GM21737 (cell line): ENCODE results near the gene ALDH4A1.

Experiments used
- ATAC-seq: cut with Tn5 transposase; IDR thresholded peaks from one replicate; pipeline ENCODE4 v1.9.1; 2021; ENCODE audit warnings: mild to moderate bottlenecking, moderate library complexity; ENCODE audit not compliant: unreplicated experiment

The ALDH4A1 gene, protein sequence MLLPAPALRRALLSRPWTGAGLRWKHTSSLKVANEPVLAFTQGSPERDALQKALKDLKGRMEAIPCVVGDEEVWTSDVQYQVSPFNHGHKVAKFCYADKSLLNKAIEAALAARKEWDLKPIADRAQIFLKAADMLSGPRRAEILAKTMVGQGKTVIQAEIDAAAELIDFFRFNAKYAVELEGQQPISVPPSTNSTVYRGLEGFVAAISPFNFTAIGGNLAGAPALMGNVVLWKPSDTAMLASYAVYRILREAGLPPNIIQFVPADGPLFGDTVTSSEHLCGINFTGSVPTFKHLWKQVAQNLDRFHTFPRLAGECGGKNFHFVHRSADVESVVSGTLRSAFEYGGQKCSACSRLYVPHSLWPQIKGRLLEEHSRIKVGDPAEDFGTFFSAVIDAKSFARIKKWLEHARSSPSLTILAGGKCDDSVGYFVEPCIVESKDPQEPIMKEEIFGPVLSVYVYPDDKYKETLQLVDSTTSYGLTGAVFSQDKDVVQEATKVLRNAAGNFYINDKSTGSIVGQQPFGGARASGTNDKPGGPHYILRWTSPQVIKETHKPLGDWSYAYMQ

DNA sequence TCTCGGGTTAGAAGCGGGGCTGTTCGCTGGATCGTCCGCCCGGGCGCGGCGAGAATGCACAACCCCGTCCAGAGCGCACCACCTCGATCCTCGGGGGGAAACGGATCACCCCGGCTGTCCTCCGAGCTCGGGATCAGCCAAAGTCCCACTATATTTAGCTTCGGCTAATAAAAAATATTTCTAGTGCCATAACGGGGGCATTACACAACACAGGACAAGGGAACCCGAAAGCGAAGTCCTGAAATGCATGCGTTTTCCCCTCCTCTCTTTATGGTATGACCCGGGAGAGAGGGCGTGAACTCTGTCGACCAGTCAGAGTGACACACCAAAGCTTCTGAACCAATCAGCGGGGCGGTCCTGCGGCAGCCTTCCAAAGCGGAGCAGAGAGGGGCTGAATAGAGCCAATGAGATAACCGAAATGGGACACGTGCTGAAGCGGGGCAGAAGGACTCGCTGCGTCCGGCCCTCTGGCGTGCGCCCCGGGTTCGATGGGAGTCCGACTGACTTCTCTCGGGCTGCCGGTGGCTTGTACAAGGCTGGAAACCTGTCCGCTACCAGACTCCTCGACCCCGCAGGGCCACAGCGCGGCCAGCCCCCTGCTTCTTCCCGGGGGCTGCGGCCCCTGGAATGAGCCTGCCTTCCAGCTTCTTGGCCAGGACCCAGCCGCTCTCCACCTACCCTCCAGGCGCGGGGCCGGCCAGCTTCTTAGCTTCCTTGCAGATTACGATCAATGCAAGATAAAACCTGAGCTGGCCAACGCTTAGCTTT is at the start of gene ALDH4A1:
Gene ALDH4A1, minus strand, starts transcription at position 33 of the 768 bp plus-strand sequence. Its CDS starts 32 bp downstream, at position 1.
- ATAC-seq: peak; percentile 93

DNA sequence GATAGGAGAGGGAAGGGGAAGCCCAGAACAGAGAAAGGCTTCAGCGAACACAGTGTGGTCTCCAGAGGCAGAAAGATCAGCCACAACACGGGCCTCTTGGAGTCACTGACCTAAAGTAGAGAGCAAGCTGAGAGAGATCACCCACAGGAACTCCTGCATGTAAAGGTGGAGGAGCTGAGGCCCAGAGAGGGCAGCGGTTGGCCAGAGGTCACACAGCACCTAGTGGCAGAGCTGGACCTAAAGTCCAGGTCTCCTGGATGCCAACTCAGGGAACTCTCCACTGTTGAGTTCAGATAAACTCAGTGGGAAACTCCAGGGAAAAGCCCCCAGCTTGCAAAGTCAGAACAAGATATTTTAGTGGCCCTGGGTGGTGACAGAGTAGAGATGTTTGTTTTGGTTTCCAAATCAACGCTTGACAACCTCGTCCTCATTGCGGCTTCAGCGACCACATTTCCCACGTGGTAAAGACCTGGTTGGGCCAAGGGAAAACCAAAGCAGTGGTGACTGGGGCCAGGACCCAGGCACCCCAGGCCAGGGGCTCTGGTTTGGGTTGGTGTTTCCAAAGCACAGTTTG is 49.5 kb upstream of the ALDH4A1 start:
- peak; percentile 31 for ATAC-seq

DNA sequence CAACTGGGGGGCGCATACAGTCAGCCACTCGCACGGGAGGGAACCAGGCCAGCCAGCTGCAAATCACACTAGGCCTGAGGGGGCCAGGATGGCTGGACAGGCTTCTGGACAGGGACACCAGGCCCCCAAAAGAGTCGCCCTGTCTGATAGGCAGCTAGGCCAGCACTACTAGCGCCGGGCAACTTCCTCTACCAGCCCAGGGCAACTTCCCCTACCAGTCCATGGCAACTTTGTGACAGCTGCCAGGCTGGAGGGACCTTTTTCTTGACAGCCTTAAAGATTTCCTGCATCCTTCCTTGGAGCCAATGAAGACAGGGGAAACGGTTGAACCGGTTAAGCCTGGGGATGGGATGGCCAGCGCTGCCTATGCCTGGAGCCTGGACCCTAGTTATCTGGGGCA is 49.1 kb upstream of the ALDH4A1 start:
- ATAC-seq: no peak

DNA sequence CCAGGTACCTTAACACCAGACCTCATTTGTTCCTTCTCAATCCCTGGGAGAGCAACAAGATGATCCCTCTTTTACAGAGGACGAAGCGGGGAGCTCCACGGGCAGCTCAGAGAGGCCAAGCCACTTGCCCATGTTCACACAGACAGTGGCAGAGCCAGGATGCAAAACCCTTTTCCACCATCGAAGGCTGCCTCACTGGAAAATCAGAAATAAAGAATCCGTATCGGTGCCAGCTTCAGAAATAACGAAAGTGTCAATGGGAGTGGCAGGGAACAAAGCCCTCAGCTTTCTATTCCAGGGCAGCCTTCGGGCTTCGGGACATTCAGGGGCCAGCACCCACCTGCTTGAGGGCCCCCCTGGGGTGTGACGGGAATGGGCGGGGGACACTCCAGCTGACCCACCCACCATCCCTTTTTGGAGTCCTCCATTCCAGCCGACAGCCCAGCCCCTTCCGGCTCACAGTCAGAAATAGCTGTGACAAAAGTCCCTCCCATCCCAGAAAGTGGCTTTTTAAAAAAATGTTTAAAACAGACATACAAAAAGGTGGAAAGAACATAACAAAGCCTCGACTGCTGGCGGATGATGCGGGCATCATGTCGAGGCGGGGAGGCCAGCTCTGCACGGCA is 48.2 kb upstream of the ALDH4A1 start:
- no peak for ATAC-seq

DNA sequence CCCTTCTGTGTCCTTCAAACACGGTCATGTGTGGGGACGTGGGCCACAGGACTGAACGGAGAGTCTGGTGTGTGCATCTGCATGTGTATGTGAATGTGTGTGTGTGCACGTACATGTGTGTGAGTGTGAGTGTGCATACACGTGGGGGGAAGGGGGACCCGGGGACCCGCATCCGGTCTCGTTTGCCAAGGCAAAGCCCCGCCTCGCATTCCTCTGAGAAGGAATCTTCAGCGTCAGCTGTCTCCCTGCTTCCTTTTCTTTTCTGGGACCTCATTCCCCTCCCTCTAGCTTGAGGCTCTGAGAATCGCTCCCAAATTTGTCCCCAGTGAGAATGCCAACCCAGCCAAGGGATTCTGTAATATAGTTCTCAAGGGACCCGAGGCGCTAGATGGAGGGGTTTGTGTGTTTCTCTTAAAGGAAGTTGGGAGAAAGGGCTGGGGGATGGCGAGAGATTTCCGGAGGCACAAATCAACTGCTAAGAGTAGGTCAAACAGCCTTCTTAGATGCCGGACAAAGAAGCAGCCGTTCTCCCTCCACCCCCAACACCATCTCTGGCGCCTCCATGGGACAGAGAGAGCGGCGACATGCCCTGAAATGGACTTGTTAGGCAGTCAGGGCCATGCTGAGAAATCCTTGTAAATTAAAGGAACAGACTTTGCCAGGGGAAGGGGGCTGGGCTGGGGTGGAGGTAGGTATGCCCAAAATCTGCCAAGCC is 47.5 kb upstream of the ALDH4A1 start:
- ATAC-seq: no peak

DNA sequence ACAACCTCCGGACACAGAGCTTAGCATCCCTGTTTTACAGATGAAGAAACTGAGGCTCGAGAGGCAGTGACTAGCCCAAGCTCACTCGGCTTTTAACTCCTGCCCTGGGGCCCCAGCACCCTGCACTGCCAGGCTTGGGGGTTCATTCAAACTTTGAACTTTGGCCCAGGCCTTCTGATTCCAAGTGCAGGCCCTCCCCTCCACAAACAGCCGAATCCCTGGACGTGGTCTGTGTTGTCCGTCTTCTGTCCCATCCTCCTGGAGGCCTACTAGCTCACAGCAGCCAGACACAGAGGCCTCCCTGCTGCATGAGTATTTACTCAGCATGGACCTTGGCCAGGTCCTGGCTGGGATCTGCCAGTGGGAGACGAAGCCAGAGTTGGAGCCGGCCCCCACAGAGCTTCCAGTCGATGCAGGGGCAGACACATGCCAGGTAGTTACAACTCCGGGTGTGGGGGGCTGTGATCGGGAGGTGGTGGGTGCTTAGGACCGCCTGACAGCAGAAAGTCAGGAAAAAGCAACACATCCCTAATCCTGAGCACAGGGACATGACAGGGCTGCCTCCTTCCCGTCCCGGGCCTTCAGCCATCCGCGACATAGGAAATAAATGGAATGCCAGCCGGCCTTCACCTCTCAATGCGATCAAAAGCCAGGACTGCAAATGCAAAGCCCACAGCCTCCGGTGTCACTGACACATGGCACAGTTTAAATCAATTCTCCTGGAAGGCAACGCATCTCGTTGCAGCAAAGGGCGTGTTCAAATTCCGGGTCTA is 46.7 kb upstream of the ALDH4A1 start:
- no peak for ATAC-seq

DNA sequence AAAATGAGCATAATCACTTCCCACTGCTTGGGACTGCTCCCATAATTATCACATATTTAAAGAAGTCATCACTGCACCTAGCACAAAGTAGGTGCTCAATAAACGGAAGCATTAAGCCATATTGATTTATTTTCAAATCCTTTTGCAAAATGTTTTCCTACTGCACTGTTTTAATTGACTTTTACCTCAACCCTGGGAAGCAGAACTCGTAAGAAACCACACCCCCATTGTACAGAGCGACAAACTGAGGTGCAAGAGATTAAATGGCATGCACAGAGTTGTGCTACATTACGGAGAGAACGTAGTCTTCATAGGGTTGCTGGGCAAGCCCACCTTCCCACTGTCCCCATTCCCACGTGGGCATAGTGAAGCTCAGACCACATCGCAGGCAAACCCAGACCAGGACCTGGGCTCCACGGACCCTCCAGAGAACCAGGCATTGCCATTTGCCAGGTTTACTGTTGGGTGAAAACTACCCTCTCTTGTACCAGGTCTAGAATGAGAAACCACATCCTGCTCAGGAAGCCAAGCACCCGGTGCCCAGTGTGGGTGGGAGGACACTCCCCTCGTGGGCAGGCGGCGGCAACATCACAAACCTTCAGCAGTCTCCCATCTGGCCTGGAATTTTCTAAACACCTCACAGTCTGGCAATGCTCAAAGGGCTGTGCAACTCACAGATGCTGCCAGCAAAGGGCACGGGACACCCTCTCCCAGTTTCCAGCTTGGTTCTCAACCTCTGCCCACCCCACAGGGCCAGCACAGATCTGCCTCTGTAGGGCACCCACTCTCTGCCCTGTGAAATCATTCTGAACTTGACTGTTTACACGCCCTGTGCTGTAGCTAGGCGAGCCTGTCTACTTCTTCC is 45.9 kb upstream of the ALDH4A1 start:
- no peak for ATAC-seq

DNA sequence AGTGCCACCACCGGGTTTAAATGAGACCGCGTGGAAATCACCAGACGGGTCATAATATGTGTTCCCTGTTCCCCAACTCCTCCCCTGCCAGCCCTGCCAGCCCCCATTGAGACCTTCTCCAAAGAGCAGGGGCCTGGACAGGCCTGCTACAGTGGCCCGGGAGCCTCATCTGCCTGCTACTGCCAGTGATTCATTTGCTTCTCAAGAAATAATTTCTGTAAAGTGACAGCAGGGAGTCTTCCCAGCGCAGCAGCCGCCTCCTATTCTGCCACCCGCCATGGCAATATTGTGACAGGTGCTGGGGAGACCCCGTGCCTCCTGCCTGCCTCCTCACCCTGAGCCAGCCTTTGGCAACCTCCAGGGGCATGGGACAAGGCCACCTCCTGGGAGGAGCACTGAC is 45.2 kb upstream of the ALDH4A1 start:
- ATAC-seq: no peak

DNA sequence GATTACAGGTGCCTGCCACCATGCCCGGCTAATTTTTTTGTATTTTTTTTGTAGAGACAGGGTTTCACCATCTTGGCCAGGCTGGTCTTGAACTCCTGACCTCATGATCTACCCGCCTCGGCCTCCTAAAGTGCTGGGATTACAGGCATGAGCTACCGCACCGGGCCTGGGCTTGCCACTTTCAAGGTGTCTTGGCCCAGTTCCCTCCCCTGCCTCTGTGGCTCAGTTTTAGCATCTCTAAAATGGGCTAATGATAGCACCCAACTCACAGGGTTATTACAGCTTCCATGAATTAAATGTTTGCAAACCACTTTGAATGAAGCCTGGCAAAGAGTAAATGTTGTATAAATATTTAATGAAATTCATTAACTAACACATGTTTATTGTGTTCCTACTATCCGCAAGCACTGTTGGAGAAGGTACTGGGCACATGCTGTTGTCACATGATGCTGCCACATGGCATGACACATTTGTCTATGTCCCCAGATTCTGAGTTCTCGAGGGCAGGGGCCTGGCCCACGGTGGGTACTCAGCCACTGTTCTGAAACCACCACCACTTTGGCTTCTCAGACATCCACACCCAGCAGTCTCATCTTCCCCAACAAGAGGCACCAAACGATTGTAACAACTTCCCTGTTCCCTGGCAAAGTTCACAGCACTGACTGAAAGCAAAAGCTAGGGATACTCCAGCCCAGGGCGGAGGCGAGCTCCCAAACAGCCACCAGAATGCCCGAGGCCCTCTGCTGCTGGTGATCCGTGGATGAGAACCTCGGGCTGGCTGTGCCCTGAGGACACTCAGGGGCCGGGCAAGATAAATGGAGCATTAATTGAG is 44.4 kb upstream of the ALDH4A1 start:
- ATAC-seq: no peak

DNA sequence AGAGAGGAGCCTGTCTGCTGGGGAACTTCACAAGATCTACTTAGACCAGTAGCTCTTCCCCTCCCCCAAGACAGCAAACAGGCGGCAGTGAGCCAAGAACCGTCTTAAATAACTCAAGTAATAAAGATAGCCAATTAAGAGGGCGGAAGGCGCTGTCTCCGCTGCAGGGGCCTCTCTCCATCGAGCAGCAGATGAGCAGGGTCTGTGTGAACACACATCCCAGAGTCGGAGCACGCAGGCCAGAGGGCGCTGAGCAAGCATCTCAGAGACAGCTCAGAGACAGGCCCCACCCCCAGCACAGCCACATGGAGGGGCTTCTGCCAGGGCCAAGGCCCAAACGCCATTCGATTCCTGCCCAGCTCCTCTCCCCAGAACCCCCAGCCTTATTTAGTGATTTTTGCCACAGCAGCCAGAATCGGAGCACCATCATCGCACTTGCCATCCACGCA is 43.1 kb upstream of the ALDH4A1 start:
- no peak for ATAC-seq

DNA sequence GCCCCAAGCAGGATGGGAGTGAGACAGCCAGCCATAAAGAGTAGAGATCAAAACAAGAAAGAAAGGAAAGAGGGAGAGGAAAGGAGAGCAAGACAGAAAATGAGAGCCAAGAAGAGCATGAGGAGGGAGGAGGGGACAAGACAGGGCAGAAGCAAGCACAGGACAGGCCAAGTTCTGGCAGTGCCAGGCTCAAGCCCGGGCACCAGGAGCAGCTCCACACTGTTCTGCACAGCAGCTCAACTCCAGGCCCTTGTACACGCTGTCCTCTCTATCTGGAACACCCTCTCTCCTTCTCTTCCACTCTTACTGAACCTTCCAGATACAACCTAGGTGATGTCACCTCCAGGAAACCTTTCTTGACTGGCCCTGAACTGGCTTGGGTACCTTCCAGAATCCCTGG is 42.5 kb upstream of the ALDH4A1 start:
- ATAC-seq: no peak

DNA sequence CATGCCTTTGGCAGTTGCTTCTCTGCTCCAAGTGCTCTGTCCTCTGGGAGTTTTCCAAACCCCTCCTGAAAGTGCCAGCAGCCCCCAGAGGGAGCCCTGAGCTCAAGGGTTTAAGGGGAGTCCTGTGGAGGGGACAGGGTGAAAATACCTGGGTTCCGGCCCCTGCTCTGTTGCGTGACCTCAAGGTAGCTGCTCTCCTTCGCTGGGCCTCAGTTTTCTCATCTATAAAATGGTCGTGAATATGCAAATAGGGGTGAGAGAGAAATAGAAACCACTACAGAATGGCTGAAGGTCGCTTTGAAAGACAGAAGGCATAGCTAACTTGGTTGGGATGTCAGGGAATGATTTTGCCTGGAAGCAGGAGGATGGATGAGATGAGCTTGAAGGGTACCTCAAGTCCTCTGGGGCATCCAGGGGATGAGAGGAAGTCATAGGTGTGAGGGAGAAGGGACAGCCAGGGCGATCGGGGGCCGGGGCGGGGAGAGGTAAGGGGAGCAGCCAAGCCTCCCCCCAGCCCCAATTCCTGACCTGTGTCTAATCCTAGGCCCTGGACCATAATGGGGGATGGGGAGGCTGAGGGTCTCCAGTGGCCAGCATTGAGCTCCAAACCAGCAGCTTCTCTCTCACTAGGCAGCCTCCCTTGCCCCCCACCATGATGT is 41.7 kb upstream of the ALDH4A1 start:
- no peak for ATAC-seq

DNA sequence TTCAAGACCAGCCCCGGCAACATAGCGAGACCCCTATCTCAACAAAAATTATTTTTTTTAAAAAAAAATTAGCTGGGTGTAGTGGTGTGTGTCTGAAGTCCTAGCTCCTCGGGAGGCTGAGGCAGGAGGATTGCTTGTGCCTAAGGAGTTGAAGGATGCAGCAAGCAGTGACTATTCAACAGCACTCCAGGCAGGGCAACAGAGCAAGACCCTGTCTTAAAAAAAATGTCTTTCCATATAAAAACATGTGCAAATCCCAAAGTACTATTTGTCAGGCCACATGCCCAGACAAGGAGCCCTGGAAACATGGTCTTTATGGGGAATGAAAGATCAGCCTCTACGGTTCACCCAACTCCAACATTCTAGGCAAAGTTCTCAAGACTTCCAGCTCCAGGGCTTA is 40.8 kb upstream of the ALDH4A1 start:
- no peak for ATAC-seq

DNA sequence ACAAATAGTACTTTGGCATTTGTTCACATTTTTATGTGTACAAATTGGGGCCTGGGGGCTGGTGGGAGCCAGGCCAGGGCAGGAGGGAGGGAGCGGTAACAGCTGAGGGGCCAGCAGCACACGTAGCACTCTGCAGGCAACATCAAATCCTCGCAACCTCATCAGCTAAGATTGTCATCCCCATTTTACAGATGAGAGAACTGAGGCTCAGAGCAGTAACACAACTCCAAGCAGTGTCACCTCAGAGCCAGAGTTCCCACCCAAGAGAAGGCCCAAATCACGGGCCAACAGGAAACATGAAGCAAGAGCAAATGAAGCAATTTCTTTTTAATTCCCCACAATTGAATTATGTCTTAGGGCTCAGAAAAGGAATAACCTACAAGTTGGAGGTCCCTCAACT is 40.0 kb upstream of the ALDH4A1 start:
- no peak for ATAC-seq

DNA sequence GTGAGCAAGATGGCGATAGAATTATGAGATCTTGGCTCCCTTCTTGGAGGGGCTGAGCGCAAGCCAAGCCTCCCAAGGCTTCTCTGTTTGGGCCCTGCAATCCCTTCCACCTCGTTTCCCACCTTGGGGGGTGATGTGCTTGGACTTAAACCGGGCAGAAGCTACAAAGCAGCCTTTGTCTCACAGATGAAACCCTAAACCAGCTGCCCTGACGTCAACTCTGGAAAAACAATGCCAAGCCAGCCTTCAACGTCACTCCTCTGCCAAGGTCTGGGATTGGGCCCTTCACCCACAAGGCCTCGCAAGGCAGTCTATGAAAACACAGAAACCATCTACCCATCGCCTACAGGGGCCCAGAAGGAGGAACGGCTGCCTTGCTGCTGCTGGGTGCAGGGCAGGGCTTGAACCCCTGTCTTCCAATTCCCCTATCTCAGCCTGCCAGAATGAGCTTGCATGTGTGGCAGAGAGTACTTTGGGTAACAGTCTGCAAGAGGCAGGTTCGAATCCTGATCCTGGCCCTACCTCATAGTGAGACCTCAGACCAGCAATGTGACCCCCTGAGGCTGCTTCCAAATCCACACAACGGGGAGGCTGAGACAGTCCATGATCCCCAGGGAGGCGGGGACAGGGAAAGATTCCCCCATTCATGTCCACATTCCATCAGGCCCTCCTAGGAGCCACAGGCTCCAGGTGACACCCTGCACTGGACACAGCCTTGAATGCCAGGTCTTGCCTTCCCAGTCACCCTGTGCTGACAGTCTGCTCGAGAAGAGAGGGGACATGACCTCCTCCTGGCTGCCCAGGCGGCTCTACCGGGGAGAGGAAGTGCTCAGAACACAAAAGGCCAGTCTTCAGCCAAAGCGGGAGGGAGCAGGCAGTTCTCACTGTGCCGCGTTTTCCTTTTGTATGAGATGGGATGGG is 39.1 kb upstream of the ALDH4A1 start:
- ATAC-seq: no peak

DNA sequence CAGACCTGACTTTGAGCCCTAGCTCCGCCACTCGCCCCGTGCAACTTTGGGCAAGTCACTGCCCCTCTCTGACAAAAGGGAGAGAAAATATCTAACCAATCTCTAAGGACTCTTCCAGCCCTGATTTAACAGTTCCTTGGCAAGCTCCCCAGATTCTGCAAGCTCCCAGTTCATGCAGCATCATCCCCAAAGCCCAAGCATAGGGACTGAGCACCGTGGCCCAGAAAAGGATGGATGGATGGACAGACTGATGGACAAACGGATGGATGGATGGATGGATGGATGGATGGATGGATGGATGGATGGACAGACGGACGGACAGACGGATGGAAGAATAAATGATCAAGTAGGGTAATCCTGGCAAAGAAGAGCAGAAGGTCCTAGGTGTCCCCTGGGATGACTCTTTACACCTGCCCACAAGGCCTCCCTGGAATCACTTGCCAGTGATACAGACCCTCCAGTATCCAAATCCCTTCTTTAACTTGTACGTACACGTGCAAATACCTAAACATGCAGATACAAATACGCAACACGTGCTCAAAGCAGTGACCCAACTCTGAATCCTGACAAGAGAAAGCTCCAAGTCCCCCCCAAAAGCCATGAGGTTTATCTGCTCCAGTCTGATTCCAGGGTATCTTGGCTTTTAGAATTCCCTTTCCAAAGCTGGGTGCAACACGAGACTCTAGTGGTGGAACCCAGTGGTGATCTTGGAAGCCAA is 38.1 kb upstream of the ALDH4A1 start:
- no peak for ATAC-seq
